Occipital lobe (tissue), 2 donors: ENCODE results near the gene FLT1. TPM values are rescaled to one million over a fixed set of nuclear protein-coding genes. Genes with fewer than 3 reads are reported as not detected.

Experiments used
- DNase-seq: peaks from one replicate; lab custom pipeline; 2025; lab: John Stamatoyannopoulos, UW
- total RNA-seq: library from RNA; depleted of rRNA; stranded (reverse); fragments of >200 nt; gene quantifications from one replicate; pipeline ENCODE4 v1.2.3, GENCODE V29; 2014

FLT1 gene
- total RNA-seq, 1 donor from 2014 or later = 13.7 TPM

DNA sequence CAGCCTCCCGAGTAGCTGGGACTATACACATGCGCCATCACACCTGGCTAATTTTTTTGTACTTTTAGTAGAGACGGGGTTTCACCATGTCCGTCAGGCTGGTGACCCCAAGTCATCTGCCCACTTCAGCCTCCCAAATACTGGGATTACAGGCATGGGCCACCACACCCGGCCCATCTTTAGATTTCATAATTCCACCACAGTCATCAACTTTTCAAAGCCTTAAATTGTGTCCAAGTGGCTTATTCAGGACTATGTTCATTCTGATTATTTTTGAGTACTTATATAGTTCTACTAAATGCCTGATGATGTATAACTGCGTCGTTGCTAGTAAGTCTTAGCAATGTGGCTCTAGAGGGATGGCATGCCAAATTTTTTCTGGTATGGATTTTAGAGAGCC is 36.9 kb downstream of the FLT1 start:
- DNase-seq = no peak

DNA sequence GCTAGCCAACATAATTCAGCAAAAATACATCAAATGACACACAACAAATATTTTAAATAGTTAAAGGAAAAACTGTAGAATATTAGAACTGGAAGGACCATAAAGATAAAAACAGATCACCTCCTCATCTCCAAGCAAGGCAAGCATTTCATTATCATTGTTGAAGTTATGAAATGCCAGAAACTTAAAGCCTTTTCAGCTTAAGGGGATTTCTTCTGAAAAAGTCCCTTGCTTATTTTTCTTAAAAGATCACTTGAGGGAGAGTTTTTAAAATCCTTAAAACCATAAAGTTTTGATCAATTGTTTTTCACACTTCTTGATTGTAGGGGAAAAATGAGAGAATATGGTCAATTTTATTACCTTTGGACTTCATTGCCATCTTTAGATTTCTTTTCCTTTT is 37.4 kb downstream of the FLT1 start:
- DNase-seq = no peak

DNA sequence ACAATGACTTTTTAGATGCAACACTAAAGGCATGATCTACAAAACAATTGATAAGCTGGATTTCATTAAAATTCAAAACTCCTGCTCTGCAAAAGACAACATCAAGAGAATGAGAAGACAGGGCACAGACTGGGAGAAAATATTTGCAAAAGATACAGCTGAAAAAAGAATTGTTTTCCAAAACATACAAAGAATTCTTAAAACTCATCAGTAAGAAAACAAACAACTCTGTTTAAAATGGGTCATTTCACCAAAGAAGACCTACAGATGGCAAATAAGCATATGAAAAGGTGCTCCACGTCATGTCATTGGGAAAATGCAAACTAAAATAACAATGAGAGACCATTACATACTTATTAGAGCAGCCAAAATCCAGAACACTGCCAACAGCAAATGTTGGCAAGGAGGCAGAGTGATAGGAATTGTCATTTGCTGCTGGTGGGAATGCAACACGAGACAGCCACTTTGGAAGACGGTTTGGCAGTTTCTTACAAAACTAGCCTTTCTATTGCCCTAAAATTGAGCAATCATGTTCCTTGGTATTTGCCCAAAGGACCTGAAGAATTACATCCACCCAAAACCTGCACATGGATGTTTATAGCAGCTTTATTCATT is 39.2 kb downstream of the FLT1 start:
- DNase-seq = no peak

DNA sequence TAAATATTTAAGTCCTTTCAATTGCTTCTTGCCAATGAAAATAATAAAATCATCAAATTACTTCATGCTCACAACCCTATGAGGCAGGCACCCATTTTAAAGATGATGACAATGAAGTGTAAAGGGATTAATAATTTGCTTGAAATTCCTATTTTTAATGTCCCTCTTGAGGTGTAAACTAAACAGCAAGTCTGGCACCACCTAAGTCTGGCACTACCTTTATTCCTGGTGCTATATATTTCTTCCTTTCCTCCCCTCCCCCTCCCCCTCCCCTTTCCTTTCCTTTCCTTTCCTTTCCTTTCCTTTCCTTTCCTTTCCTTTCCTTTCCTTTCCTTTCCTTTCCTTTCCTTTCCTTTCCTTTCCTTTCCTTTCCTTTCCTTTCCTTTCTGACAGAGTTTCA is 42.2 kb downstream of the FLT1 start:
- DNase-seq = no peak

DNA sequence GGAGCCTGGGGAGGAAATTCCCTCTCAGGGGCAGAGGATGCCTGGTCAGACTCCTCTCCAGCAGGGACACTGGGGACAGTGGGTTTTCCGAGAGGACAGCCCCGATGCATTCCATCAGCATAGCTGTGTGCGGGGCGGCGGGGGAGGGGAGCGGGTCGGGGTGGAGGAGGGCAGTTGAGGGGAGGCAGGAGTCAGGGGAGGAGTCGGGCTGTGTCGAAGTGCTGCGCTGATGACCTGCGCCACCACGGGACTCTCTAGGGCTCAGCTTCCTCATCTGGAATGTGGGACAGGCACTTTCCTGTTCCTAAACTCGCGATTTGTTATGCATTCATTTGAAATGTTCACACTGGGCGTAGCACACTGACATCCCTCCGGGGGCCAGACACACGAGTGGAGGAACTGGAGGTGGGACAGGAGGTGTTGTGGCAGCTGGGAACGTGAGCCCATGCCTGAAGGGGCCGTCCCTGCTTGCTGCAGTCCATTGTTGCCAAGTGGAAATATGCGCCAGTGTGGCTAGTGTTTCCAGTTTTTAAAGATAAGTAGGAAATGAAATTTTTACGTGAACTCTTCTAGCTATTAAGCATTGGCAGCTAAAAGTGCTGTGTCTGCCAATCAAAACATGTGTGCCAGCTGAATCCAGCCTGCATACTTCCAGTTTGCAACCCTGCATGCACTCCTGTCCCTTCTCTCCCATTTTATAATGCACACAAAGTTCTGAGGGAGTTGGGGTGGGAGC is 43.3 kb downstream of the FLT1 start:
- no peak for DNase-seq

DNA sequence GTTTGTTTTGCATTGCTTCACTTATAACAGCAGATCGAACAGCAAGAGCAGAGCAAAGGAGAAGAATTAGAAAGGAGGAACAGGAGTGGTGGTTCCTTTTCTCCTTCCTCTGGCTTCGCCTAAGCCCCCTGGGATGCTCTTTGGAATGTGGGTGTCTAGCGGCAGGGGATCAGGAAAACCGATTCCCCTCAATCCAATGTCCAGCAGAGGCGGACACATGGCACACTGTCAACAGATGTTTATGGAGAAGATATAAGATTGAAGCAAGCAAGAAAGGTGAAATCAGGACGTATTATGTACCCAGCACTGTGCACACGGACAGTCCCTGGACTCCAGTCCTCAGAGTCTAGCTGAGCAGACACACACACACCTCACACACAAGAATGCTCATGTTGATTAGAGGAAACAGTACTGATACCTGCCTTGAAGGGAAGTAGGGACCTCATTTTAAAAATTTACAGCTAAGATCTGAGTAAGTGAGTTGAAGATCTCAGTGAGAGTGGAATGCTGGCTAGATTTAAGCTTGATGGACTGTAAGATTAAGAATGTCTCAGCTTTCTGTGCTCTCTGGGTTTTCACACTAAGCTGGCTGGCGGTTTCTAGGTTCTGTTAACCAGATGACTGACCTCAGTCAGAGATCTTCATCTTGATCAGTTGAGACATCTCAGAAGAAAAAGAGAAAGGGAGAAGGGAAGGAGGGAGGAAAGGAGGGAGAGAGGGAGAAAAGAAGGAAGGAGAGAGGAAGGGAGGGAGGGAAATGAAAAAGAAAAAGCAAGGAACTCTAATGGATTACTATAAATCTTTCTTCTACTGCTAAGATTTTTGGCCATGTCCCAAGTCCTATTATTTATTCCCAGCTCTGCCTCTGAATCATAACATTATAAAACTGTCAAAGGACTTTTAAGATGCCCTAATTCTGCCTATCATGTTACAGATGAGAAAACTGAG is 44.8 kb downstream of the FLT1 start:
- no peak for DNase-seq

DNA sequence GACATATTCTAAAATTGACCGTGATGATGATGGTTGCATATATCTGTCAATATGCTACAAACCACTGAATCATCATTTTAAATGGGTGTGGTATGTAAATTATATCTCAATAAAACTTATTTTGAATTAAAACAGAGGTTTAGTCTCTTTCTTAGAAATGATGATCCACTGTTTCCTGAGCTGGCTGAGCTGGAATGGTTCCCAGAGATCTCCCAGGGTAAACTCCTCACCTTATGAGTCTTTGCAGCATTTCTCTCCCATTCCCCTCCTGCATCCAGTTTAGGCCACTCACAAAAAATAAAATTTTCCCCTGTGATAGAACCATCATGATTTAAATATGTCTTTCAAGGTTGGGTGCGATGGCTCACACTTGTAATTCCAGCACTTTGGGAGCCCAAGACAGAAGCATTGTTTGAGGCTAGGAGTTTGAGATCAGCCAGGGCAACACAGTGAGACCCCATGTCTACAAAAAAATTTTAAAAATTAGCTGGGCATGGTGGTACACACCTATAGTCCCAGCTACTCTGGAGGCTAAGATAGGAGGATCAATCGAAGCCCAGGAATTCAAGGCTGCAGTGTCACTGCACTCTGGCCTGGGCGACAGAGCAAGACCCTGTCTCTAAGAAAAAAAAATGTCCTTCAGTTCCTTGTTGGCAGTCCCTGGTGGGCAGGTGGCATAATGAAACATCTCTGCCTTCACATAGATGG is 46.1 kb downstream of the FLT1 start:
- no peak for DNase-seq

DNA sequence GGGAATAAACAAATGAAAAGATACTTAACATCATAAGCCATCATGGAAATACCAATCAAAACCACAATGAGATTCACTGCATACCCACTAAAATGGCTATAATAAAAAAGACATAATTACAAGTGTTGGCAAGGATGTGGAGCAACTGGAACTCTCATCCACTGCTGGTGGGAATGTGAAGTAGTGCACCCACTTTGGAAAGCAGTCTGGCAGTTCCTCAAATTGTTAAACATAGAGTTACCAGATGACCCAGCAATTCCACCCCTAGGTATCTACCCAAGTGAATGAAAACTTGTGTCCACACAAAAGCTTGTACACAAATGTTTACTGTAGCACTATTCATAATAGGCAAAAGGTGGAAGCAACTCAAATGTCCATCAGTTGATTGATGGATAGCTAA is 46.9 kb downstream of the FLT1 start:
- no peak for DNase-seq

DNA sequence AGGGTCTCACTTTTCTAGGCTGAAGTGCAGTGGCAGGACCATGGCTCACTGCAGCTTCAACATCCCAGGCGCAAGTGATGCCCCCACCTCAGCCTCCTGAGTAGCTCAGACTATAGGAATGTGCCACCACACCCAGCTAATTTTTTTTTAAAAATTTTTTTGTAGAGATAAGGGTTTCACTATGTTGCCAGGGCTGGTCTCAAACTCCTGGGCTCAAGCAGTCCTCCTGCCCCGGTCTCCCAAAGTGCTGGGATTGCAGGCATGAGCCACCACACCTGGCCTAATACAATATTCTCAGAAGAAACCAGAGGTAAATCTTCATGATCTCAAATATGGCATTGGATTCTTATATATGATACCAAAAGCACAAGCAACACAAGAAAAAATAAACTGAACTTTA is 47.7 kb downstream of the FLT1 start:
- no peak for DNase-seq

DNA sequence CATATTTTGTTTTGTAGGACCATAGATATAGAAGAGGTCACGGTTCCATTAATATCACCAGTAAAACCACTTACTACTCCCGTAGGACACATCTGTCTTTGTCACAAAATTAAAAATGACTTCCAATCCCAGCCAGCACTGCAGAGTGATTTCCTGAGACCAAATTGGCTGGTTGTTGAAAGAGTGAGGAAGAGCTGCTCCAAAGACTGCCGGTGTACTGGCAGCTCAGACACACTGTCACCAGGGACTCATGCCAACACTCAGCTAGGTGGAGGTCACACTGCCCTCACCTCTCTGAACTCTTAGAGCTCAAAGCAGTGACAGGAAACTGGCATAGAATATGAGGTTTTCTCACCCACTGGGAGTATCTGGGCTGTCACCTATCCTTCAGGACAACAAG is 52.1 kb downstream of the FLT1 start:
- DNase-seq = no peak

DNA sequence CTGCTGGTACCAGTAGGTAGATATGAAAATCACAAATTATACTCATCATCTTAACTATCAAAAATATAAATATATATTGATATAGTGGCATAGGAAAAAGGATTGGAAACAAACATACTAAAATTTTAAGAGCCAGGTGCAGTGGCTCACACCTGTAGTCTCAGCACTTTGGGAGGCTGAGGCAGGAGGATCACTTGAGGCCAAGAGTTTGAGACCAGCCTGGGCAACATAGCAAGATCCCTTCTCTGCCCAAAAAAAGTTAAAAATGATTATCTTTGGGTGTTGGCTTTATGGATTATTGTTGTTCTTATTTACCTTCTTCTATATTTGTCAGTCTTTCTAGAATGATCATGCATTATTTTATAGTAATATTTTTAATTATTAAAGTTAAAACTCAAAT is 53.4 kb downstream of the FLT1 start:
- DNase-seq = no peak

DNA sequence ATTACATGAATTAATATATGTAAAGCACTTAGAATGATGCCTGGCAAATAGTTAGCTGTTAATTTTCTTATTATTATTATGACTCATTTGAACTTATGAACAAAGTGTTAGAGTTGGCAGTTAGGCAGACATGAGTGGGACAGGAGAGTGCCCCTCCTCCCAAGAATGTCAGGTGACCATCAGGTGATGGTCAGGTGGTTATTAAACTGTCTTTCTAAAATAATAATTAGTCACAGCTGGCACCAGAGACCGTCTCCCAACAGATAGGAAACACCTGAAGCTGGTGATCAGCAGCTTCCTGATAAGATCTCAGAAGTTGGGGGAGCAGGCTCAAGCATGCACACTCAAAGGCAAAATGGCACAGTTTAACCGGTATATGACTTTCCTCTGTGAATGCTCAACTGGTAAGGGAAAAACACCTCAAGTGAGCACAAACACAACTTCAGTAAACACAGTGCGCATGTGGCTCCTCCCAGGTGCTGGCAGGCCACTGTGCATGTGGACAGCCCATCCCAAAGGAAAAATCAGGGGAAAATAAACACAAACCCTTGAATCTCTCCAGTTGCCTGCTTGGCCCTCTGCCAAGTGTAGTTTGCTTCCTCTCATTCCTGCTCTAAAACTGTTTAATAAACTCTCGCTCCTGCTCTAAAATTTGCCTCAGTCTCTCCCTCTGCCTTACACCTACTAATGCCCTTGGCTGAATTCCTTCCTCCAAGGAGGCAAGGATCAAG is 54.0 kb downstream of the FLT1 start:
- no peak for DNase-seq

DNA sequence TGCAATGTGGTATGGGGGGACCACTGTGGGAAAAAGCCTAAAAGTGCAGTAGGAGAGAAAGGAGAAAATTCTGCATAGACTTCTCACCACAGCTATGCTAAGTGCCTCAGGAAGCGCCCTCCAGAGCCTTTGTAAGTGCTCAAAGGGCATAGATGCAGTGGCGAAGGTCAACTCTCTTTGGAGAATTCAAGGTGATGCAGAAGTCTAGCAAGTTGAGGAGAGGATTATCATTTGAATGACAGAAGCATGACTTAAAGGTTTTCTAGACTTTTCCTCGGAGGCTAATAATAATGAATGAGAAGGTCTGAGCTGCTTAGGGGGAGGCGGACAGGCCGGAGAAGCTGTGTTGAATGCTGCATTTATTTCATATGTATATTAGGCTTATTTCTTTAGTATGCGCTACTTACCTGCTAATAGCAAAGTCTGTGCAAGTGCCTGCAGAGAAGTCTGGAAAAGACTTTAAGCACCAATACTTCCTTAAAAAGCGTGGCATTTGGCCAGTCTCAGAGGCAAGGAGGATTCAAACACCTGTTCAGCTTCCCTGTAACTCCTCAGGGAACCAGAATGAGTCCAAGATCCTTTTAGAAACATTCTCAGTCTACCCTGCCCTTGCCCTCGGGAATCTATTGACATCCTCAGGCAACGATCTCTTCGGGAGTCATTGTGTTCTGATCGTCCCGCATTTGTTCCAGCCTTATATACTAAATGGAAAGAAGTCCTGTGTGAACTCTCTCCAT is 56.2 kb downstream of the FLT1 start:
- DNase-seq = no peak

DNA sequence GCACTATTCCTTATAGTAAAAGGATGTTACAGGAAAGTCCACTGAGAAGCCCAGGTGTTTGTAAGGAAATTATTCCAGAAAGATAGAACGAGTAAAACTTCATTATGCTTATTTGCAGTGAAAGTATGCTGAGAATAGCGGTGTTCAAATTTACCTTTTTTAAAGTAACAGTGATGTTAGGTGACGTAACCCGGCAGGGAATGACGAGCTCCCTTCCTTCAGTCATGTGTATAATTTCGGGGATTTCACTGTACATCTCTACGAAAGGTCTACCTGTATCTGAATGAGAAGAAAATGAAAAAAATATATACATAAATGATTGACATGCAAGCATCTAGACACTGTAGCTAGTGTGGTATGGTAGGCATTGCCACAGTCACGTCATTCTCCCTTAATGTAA is 56.9 kb downstream of the FLT1 start:
- DNase-seq = no peak

DNA sequence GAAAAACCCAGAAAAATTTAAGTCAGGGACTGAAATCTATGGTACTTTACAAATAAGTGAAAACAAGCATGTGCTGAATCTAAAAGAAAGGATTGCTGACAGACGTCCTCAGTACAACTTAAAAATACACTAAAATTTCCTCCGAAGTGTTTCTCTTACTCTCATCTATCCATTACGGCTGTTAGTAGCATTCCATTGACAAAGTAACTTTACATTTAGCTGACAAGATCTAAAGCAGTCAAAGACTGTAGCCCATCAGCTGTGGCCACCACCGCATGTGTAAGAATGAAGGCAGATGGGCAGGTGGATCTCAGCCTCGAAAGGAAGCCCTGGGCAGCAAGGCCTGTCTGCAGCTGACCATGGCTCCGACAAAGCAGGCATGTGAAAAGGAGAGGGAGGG is 59.0 kb downstream of the FLT1 start:
- no peak for DNase-seq

DNA sequence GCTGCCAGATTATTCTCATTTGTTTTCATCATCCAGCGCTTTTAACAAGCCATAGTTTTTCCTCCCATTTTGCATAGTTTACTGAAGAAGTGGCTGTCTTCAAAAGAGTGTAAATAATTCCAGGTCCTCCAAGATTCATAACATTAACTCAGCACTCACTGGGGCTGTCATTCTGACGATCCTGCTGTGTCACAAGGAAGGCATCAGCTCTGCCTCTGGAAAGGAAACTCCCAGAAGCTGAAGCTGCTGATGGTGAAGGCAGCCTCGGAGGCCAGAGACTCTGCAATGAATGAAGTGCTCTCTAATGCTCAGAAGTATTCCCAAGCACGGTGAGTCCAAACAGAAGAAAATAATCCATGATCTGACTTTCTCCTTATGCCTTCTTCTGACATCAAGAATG is 60.0 kb downstream of the FLT1 start:
- no peak for DNase-seq

DNA sequence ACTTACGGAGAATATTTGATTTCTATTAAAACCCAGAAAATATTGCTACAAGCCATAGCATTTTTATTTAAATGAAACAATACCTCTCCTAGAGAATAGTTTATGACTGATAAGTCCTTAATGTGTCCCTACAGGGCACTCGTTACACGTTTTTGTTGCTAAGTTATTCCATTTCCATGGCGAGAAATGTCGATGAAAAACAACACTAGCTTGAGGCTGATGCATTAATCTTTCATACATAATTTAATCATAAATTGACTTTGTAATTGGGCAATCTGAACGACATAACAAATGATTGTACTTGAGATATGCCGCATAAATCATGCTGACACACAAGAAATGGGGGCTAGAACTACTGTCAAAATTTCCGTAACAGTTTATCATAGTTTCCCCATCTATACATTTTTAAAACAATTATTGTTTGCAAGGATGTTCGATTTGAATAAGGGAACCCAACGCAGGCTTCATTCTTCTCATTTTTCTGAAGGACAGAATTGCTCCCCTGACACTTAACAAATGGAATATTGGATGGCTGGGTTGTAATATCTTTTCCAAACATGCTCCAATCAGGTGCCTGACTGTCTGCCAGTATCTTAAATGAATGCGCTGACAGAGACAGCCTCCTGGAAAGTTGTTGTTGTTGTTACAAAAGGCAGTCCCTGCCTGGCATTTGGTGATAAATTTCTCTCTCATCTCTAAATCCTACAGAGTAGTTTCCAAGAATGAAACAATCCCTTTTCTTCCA is 61.9 kb downstream of the FLT1 start:
- no peak for DNase-seq

DNA sequence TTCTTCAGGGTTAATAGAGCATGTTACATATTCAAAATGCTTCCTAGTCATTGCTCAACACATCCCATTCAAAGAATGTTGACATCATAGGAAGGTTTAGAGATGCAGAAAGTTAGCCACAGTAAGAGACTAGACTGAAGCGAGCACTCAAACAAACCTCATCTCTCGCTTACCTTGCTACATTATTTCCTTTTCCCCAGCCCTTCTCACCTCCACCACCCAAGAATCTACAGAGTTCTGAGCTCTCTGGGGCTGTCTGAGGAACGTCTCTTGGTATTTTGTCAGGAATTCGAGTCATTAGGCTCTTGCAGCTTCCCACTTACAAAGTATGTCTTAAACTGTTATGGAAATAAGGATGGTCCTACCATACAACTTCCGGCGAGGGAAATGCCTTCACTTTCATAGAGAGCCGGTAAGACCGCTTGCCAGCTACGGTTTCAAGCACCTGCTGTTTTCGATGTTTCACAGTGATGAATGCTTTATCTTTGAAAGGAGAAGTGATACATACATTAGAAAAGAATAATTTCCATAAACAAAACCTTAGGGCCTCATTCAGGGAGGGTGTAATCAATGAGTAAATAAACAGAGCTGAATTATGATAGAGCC is 65.1 kb downstream of the FLT1 start:
- DNase-seq = no peak

DNA sequence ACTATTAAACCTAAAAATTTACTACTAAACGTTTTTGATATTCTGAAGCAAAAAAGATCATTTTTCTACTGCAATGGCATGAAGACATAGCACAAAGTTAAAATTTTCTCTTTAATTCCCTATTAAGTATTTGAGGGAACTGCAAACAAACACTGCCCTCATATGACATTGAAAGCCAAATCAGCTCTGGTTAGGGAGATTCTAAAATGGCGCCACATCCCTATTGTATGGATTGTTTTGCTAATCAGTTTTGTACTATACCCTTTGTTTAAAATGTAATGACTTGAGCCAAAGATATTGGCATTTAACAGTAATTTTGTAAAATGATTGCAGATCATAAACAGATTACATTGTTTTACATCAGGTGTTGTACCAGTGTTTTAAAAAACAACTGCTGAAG is 65.8 kb downstream of the FLT1 start:
- no peak for DNase-seq
